Caco-2 (cell line): ENCODE results near the gene MMAB. TPM values are rescaled to one million over a fixed set of nuclear protein-coding genes. Genes with fewer than 3 reads are reported as not detected.

Source experiments
- BruUV-seq: library from RNA; stranded (reverse); fragments of 400-500 nt; replicated peaks from 2 replicates; lab custom pipeline; 2021; lab: Mats Ljungman, UMichigan
- CTCF ChIA-PET: fragments of 300-600 bp; sonication (Branson Sonifier 250); formaldehyde crosslinking; loops from one replicate; lab custom pipeline; 2022; ENCODE audit warnings: antibody characterized with exemption; lab: Charles Lee
- POLR2A ChIA-PET: fragments of 300-600 bp; sonication (Branson Sonifier 250); formaldehyde crosslinking; loops from one replicate; lab custom pipeline; 2022; ENCODE audit warnings: antibody characterized with exemption; lab: Charles Lee
- DNase-seq, 2 experiments: peaks; one replicate each; pipeline versions ENCODE4 v3.0.0 to v3.0.0-alpha.2; 2020 to 2022
- H3K27me3 ChIP-seq: replicated peaks from 2 replicates; pipeline ENCODE4 v1.6.0; 2011; ENCODE audit warnings: low read length; ENCODE audit not compliant: control insufficient read depth, insufficient read depth
- H3K36me3 ChIP-seq: 2 replicates; pipeline ENCODE4 v1.5.1; 2011; ENCODE audit warnings: low read length; ENCODE audit not compliant: control insufficient read depth, insufficient read depth
- H3K4me1 ChIP-seq: fragments of 250-450 bp; sonication (Bioruptor Pico); 2 replicates; pipeline ENCODE4 v1.5.1; 2020; ENCODE audit warnings: mild to moderate bottlenecking
- H3K4me3 ChIP-seq: 2 replicates; pipeline ENCODE4 v1.5.1; 2011; ENCODE audit warnings: low read depth, mild to moderate bottlenecking, control low read depth, low read length
- H3K9me3 ChIP-seq: fragments of 250-450 bp; sonication (Bioruptor Pico); 2 replicates; pipeline ENCODE4 v1.5.1; 2020; ENCODE audit warnings: mild to moderate bottlenecking, moderate library complexity
- H3K27ac Mint-ChIP-seq: one replicate; pipeline ENCODE4 v1.8.0; 2022; ENCODE audit warnings: mixed read lengths; ENCODE audit not compliant: unreplicated experiment
- H3K27me3 Mint-ChIP-seq: one replicate; pipeline ENCODE4 v1.8.0; 2022; ENCODE audit warnings: mixed read lengths; ENCODE audit not compliant: insufficient read depth, unreplicated experiment
- H3K36me3 Mint-ChIP-seq: one replicate; pipeline ENCODE4 v1.8.0; 2022; ENCODE audit warnings: mild to moderate bottlenecking, mixed read lengths; ENCODE audit not compliant: insufficient read depth, unreplicated experiment
- H3K4me1 Mint-ChIP-seq: one replicate; pipeline ENCODE4 v1.8.0; 2022; ENCODE audit warnings: low read depth, mixed read lengths; ENCODE audit not compliant: unreplicated experiment
- H3K4me3 Mint-ChIP-seq: one replicate; pipeline ENCODE4 v1.8.0; 2022; ENCODE audit warnings: mild to moderate bottlenecking, moderate library complexity, mixed read lengths; ENCODE audit not compliant: unreplicated experiment
- H3K9me3 Mint-ChIP-seq: one replicate; pipeline ENCODE4 v1.8.0; 2022; ENCODE audit warnings: mixed read lengths; ENCODE audit not compliant: unreplicated experiment
- intact Hi-C: fragments of 100-400 bp; cut with micrococcal nuclease; formaldehyde crosslinking; loops from one replicate; pipeline ENCODE4 v1.10.0; 2022; ENCODE audit not compliant: unreplicated experiment
- total RNA-seq: library from RNA; stranded (reverse); gene quantifications from 2 replicates; pipeline ENCODE4 v1.2.3, GENCODE V29; 2022
- TF ChIP-seq, protein P1 (sequence below), 2 experiments: fragments of 200-600 bp in 1 of 2; IDR thresholded peaks; 1 replicate in 1 of 2; 2 replicates in 1 of 2; pipeline versions ENCODE4 v1.5.1 to v1.8.0; 2011 to 2022; ENCODE audit warnings: antibody characterized with exemption in 1 of 2, control low read depth in 1 of 2, inconsistent platforms in 1 of 2, low read depth in 1 of 2, low read length in 1 of 2, mild to moderate bottlenecking in 1 of 2, moderate library complexity in 1 of 2; ENCODE audit not compliant: insufficient read depth in 1 of 2, severe bottlenecking in 1 of 2, unreplicated experiment in 1 of 2

MMAB gene
- total RNA-seq, 1 experiment from 2014 or later, result 48.9 TPM

DNA sequence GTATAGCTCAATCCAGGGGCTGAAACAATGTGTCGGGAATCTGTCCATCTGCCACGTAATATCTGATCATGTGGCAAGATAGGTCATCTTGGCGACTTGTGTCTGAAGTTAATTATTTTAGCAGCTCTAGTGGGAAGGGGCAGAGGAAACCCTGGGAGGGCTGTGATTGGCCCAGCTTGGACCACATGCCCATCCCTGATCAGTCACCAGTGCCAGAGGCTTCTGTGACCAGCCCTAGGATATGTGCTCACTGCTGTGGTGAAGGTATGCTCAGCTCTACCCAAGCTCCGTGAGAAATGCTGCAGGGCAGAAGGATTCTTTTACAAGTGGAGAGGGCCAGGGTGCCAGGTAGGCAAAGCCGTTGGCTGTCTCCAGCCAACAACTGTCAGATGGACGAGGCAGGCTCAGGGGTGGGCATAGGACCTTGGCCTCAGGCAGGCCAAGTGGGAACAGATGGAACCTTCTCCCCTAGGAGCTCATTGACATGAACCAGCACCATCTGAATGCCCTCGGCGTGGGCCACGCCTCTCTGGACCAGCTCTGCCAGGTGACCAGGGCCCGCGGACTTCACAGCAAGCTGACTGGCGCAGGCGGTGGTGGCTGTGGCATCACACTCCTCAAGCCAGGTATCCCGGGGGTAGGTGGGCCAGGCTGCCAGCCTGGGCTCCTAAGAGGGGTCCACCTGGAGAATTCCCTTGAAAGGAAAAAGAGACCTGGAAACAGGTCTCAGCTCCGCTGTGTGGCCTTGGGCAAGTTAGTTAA, 21.4 kb upstream of the MMAB start:
- Histone ChIP-seq H3K9me3 (no peaks in the 10 kb centered on the region), H3K27me3 (no peaks in the 10 kb centered on the region), H3K36me3 (no peaks in the 10 kb centered on the region; the same call in none of the 2 replicates), H3K4me1 (peaks cover 11% of the 10 kb centered on the region), H3K4me3 (no peak overlapping the region)
- intact Hi-C loops, result loop anchor here (5.0 kb wide), 1 partner anchor 103 kb away; no protein-coding TSS in a partner anchor
- H3K9me3 Mint-ChIP-seq, result no peaks in the 10 kb centered on the region
- H3K27me3 Mint-ChIP-seq, result no peaks in the 10 kb centered on the region
- H3K4me1 Mint-ChIP-seq, result peaks cover 8% of the 10 kb centered on the region
- no peak overlapping the region for H3K4me3 Mint-ChIP-seq
- no TSS peak for BruUV-seq
- ChIA-PET POLR2A (no interaction called here), CTCF (interaction anchor here (1.2 kb wide), 1 partner anchor 180 kb away, joined by 4 read pairs; no protein-coding TSS in a partner anchor)
- TF ChIP-seq, protein P1, sequence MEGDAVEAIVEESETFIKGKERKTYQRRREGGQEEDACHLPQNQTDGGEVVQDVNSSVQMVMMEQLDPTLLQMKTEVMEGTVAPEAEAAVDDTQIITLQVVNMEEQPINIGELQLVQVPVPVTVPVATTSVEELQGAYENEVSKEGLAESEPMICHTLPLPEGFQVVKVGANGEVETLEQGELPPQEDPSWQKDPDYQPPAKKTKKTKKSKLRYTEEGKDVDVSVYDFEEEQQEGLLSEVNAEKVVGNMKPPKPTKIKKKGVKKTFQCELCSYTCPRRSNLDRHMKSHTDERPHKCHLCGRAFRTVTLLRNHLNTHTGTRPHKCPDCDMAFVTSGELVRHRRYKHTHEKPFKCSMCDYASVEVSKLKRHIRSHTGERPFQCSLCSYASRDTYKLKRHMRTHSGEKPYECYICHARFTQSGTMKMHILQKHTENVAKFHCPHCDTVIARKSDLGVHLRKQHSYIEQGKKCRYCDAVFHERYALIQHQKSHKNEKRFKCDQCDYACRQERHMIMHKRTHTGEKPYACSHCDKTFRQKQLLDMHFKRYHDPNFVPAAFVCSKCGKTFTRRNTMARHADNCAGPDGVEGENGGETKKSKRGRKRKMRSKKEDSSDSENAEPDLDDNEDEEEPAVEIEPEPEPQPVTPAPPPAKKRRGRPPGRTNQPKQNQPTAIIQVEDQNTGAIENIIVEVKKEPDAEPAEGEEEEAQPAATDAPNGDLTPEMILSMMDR (IDR thresholded peaks at IDR 0.05; ENCODE audit: insufficient read depth in 1 of 2, low read depth in 1 of 2, low read length in 1 of 2, severe bottlenecking in 1 of 2, unreplicated experiment in 1 of 2), result no peak
- no peak for DNase-seq
- no peak overlapping the region for H3K27ac Mint-ChIP-seq
- peaks cover 6% of the 10 kb centered on the region for H3K36me3 Mint-ChIP-seq

DNA sequence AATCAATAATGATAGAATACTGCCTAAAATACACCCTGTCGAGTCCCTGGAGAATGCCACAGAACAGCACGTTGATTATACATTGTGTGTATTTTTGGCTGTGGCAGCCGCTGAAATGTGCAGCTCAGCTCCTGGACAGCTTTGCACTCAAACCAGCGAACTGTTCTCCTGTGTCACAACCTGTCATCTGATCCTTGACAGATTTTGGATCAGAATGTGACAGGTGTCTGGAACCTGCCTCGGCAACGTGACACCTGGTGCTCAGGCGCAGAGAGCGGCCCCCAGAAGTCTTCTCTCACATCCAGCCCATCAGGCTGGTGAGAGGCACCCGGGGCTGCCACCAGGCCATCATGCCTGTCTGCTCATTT, 19.6 kb upstream of the MMAB start:
- intact Hi-C loops, result no loop called here
- Histone ChIP-seq H3K4me1 (peaks cover 3% of the 10 kb centered on the region), H3K9me3 (no peaks in the 10 kb centered on the region), H3K4me3 (no peak overlapping the region), H3K36me3 (no peaks in the 10 kb centered on the region; the same call in none of the 2 replicates), H3K27me3 (no peaks in the 10 kb centered on the region)
- DNase-seq, result no peak
- POLR2A ChIA-PET, result no interaction called here
- Mint-ChIP-seq H3K36me3 (peaks cover 4% of the 10 kb centered on the region), H3K4me3 (no peak overlapping the region), H3K9me3 (no peaks in the 10 kb centered on the region), H3K27ac (no peak overlapping the region), H3K27me3 (no peaks in the 10 kb centered on the region), H3K4me1 (peaks cover 10% of the 10 kb centered on the region)
- TF ChIP-seq, protein P1 (IDR thresholded peaks at IDR 0.05; ENCODE audit: insufficient read depth in 1 of 2, low read depth in 1 of 2, low read length in 1 of 2, severe bottlenecking in 1 of 2, unreplicated experiment in 1 of 2), result no peak
- CTCF ChIA-PET, result no interaction called here
- no TSS peak for BruUV-seq

DNA sequence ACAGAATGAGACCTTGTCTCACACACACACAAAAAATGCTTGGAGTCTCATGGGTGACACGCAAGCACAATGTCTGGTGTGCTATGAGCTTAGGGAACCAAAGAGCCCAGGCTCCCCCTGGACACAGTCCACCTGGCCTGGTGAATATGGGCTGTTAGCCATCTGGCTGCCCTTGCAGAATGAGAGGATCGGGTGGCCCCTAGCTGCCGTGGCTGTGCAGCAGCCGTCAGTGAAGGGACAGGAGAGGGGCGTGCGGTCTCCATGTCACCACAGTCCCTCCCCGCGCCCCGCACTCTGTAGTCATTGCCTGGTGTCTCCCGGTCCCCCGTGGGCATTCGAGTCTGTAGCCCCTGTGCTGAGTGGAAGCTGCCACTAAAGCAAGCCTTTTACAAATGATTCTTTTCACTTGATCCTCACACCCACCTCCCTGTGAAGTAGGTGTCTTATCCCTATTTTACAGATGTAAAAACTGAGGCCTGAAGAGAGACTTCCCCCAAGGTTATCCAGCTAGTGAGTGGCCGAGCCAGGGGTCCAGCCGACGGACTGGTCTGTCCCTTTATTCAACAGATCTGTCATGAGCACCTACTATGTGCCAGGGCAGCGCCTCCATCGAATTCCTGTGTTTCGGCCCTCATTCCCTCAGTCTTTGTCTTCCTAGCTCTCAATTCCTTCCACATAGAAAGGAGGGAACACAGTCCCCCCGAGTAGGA, 19.0 kb upstream of the MMAB start:
- Histone ChIP-seq H3K9me3 (no peaks in the 10 kb centered on the region), H3K36me3 (no peaks in the 10 kb centered on the region; the same call in none of the 2 replicates), H3K4me3 (no peak overlapping the region), H3K27me3 (no peaks in the 10 kb centered on the region), H3K4me1 (no peaks in the 10 kb centered on the region)
- BruUV-seq, result no TSS peak
- no peaks in the 10 kb centered on the region for H3K27me3 Mint-ChIP-seq
- no peak overlapping the region for H3K4me3 Mint-ChIP-seq
- no peaks in the 10 kb centered on the region for H3K9me3 Mint-ChIP-seq
- ChIA-PET CTCF (no interaction called here), POLR2A (no interaction called here)
- intact Hi-C loops, result no loop called here
- TF ChIP-seq, protein P1 (IDR thresholded peaks at IDR 0.05; ENCODE audit: insufficient read depth in 1 of 2, low read depth in 1 of 2, low read length in 1 of 2, severe bottlenecking in 1 of 2, unreplicated experiment in 1 of 2), result no peak
- DNase-seq, result no peak
- no peak overlapping the region for H3K27ac Mint-ChIP-seq
- H3K36me3 Mint-ChIP-seq, result no peaks in the 10 kb centered on the region
- peaks cover 7% of the 10 kb centered on the region for H3K4me1 Mint-ChIP-seq
